Measurements from ENCODE around the gene PKD1L1.
"Not testable (repeated sequence)": the region's sequence is repeated elsewhere in the genome, so short reads cannot be mapped to it uniquely, and the experiment has no call there.

PKD1L1 gene

GRCh38 chr7:47758546-47758945 lies 189.7 kb downstream of the PKD1L1 start:
- DNase-seq, result no peak

DNA sequence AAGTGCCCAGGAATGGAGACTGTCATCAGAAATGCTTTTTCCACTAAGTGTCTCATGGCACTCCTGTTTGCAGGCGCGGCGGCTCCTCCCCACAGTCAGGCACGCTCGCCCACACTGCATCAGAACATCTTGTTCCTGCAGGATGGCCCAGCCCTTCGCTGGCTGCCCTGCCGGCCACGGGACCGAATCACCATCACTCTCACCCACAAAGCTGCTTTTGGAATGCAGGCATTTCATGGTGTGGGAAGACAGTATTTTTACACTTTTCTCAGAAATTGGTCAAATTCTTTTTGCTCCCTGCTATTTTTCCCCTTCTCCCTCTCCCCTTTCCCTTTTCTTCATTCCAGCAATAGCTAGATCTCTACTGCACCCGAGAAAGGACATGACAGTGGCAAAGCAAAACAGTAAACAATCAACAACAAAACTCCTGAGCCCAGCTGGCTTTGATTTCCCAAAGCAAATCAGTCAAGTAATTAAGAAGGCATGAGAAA lies 190.3 kb downstream of the PKD1L1 start:
- no peak for DNase-seq

DNA sequence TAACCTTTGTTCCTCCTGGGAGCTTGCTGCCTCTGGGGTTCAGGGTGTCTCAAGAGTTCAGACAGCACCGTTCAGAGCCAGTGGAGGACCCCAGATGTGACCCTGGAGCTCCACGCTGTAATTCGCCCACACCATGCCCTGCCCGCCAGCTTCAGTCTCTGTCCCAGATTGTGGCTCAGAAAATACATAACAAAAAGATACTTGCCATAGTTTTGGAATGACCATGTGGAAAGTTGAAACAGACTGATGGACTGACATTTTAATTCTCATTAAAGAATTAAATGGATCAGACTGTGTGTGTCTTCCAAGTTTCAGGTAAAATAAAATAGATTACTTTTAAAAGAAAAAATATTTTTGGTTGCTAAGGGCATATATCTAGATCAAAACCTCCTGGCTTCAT lies 191.6 kb downstream of the PKD1L1 start:
- DNase-seq, result no peak

DNA sequence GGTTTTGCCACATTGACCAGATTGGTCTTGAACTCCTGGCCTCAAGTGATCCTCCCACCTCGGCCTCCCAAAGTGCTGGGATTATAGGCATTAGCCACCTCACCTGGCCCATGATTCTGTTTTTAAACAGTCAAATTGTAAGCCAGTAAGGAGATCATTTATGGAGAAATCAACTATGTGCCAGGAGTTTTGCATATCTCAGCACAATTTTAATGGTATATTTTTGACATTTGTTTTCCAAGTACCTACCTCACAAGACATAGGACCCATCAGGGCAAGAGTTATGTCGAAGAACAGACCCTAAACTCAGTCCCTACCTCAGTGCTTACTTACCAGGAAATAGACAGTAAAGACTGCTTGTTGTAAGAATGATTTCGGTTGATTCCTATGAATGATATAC lies 193.0 kb downstream of the PKD1L1 start:
- no peak for DNase-seq

DNA sequence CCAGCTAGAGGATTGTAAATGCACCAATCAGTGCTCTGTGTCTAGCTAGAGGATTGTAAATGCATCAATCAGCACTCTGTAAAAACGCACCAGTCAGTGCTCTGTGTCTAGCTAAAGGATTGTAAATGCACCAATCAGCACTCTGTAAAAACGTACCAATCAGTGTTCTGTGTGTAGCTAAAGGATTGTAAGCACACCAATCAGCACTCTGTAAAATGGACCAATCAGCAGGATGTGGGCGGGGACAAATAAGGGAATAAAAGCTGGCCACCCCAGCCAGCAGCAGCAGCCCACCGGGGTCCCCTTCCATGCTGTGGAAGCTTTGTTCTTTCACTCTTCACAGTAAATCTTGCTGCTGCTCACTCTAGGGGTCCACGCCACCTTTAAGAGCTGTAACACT lies 196.5 kb downstream of the PKD1L1 start:
- DNase-seq, result not testable (repeated sequence)

DNA sequence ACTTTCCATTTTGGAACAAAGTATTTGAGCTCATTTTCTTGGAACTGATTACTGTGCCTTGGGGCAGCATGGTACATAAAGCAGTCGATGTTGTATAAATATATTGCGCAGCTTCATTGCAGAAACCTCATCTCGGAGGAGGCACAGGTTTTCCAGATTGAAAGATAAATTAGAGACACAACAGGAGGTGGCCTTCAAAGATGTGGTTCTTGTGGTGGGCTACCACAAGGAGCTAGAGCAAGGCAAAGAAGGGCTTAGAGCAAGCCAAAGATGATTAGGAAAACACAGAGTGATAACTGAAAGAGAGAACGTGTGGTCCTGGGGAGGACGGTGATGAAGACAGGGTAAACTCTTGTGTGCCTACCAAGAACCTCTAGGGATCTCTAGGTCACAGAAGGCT lies 197.2 kb downstream of the PKD1L1 start:
- DNase-seq, result no peak

DNA sequence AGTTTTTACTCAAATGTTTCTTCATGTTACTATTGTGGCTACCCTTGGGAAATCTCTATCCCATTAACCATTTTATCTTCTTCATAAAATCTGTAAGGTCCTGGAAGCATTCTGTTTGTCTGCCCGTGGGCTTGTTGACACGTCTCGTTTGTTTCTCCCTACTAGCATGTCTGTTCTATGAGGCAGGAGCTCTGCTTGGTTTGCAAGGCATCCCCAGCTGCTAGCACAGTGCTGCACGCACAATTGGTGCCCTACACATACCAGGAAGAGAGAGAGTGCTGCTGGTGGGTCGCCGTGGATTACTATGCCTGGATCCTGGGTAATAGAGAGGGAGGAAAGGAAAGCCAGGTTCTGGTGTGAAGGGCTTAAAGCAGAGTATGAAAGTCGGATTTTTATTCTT lies 200.2 kb downstream of the PKD1L1 start:
- no peak for DNase-seq

- DNase-seq, result no peak
Measured at GRCh38 chr7:47747160-47747559, 201.1 kb downstream of the PKD1L1 start.

DNA sequence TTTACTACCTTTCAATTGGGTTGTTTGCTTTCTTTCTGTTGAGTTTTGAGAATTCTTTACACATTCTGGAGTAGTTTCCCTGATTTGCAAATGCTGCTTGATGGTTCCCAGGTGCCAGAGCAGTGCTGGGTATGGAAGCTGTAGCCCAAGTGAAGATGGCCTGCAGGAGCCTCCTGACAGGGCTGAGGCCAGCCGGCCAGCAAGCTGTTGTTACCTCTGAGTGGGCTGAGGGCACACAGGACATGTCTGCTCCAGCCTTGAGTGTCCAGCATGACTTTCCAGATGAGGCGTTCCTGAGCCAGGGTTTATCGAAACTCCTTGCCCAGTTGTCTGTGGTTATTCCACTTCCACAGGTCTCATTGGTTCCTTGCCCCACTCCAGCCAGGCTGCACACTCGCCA lies 201.8 kb downstream of the PKD1L1 start:
- no peak for DNase-seq

GRCh38 chr7:47744883-47745282 lies 203.4 kb downstream of the PKD1L1 start:
- no peak for DNase-seq

DNA sequence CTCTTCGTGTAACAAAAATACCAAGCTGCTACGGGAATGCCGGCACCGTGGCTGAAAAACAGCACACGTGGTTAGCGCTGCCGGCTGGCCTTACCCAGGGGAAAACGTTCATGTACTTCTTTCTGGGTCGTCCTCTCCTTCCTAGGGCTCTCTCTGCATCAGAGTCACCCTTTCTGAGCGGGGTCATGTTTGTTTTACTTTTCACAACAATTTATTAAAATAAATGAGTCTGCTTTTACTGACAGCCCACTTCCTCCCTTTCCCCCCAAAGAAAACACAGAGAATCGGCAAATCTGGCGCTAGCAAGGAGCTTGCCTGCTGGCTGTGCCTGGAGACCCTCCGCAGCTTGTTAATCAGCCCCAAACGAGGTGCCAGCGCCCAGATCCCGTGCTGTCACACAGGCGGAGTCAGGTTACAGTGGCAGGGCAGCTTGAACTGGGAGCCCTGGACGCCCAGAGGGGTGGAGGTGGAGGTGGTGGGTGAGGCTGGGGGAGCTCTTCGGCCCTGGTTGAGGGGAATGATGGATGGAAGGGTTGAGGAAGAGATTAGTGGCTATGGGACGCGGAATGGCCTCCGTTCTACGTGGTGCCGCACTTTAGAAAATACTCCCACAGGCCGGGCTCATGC lies 204.2 kb downstream of the PKD1L1 start:
- DNase-seq, result peak; percentile 51

DNA sequence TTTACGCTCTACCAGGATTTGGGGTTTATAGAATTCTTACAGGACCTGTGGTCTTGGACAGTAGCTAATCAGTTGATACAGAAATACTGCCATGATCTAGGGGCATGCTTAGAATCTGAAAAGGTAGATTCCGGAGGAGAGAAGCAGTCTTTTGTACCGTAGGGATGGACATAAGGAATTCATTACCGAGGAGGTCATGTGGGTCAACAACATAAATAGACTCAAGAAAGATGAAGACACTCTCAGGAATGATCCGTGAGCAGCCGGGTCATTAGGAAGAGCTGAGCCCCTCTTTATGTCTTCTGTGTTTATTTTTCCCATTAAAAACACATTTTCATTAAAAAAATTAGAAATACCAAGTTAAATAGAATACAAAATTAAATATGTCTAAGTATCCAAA lies 206.3 kb downstream of the PKD1L1 start:
- no peak for DNase-seq

GRCh38 chr7:47739891-47740290 lies 208.4 kb downstream of the PKD1L1 start:
- no peak for DNase-seq

- peak; percentile 54 for DNase-seq
Measured at GRCh38 chr7:47739301-47739875, 208.9 kb downstream of the PKD1L1 start.

DNA sequence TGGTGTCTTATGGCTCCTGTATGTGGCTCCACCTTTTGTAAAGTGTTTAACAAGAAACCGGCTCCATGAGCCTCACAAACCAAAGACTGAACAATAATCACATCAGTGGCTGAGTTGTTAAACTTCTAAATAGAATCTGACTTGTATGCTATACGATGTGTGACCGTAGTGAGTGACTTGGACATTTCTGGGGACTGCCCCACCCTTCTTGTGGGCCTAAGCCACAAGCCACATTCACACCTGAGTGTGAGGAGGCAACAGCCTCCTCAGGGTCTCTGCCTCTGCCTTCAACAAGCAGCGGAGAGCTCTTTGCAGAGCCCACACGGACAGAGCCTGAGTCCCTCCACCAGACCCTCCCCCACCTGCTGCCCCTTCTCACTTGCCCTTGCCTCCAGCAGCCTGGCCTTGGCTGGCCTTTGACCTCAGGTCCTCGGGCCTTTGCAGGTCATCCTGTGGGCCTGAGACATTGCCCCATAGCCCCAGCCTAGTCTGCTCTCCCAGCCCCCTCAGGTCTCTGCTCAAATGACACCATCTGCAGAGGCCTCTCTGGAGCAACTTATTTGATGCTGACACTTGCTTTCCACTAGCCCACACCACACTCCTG lies 209.6 kb downstream of the PKD1L1 start:
- no peak for DNase-seq

GRCh38 chr7:47737601-47738000 lies 210.7 kb downstream of the PKD1L1 start:
- DNase-seq, result no peak

GRCh38 chr7:47735431-47736345 lies 212.6 kb downstream of the PKD1L1 start:
- no peak for DNase-seq

GRCh38 chr7:47734949-47735291 lies 213.3 kb downstream of the PKD1L1 start:
- no peak for DNase-seq

GRCh38 chr7:47734287-47734948 lies 213.8 kb downstream of the PKD1L1 start:
- DNase-seq, result no peak

GRCh38 chr7:47730142-47730541 lies 218.1 kb downstream of the PKD1L1 start:
- DNase-seq, result no peak

DNA sequence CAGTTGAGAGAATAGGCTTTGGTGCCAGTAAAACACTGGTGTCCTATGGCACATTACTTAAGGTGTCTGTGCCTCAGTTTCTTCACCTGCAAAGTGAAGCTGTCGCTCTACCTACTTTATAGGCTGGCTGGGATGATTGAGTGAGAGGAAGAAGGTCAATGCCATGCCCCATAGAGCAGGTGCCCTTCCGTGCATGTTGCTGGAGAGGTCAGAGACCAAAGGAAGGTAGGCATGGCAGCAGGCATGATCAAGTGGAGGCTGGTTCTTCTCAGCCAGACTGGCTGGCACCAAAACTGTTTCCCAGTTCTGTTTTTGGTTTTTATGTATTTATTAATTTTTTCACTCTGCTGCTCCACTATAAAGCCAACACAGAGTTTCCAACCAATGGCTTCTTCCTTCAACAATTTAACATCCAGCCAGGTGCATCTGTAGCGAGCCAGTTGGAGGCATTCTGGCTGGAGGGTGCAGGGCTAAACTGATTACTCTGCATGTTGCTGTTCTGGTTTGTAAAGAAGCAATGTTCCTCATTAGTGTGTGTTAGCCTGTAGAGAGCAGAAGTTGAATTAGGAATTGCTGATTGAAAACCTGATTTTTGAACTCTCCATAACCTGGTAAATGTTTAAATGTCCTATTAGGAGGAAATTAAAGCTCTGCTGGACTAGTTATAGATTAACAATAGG lies 222.1 kb downstream of the PKD1L1 start:
- no peak for DNase-seq

- no peak for DNase-seq
Measured at GRCh38 chr7:47725031-47725780, 223.1 kb downstream of the PKD1L1 start.
